CD14-positive monocyte (primary cell): Measurements from ENCODE around the gene BCDIN3D. TPM values are rescaled to one million over a fixed set of nuclear protein-coding genes. Genes with fewer than 3 reads are reported as not detected.

Source experiments
- DNase-seq, 3 donors: peaks; one replicate each; pipeline ENCODE4 v3.0.0-alpha.2; 2011 to 2022
- H2AFZ ChIP-seq: 2 replicates; pipeline ENCODE4 v1.6.0; 2012; ENCODE audit warnings: mild to moderate bottlenecking, low read depth, low read length, inconsistent platforms; ENCODE audit not compliant: insufficient read depth, poor library complexity, severe bottlenecking
- H3K27ac ChIP-seq, 2 donors: 1 replicate in 1 of 2; 2 replicates in 1 of 2; pipeline ENCODE4 v1.5.1; 2012 to 2013; ENCODE audit warnings: low read length in 2 of 2, control low read depth in 1 of 2, inconsistent platforms in 1 of 2, low read depth in 1 of 2, mild to moderate bottlenecking in 1 of 2
- H3K27me3 ChIP-seq, 2 donors: one replicate each; pipeline versions ENCODE4 v1.6.0 to v1.6.1; 2011 to 2013; ENCODE audit warnings: low read length in 2 of 2; ENCODE audit not compliant: control insufficient read depth in 2 of 2, insufficient read depth in 2 of 2
- H3K36me3 ChIP-seq, 2 donors: replicated peaks in 1 of 2; 1 replicate in 1 of 2; 2 replicates in 1 of 2; pipeline versions ENCODE4 v1.5.1 to v1.6.1; 2012 to 2013; ENCODE audit warnings: low read length in 2 of 2, control low read depth in 1 of 2, inconsistent platforms in 1 of 2, mild to moderate bottlenecking in 1 of 2; ENCODE audit not compliant: insufficient read depth in 2 of 2, control insufficient read depth in 1 of 2
- H3K4me1 ChIP-seq, 2 donors: 1 replicate in 1 of 2; 2 replicates in 1 of 2; pipeline versions ENCODE4 v1.5.1 to v1.6.1; 2012 to 2013; ENCODE audit warnings: low read length in 2 of 2, control low read depth in 1 of 2, inconsistent platforms in 1 of 2, mild to moderate bottlenecking in 1 of 2, moderate library complexity in 1 of 2; ENCODE audit not compliant: insufficient read depth in 2 of 2, control insufficient read depth in 1 of 2
- H3K4me2 ChIP-seq: replicated peaks from 2 replicates; pipeline ENCODE3; 2012; ENCODE audit warnings: low read length, moderate library complexity, mild to moderate bottlenecking; ENCODE audit not compliant: poor library complexity, severe bottlenecking; ENCODE audit errors: extremely low read depth
- H3K4me3 ChIP-seq, 3 experiments: fragments of 200-600 bp in 1 of 3; sonication (generic) in 1 of 3; replicated peaks in 1 of 3; 1 replicate in 2 of 3; 2 replicates in 1 of 3; pipeline ENCODE4 v1.5.1; 2011 to 2013; ENCODE audit warnings: low read length in 3 of 3, mild to moderate bottlenecking in 3 of 3, control low read depth in 2 of 3, low read depth in 2 of 3, inconsistent platforms in 1 of 3, moderate library complexity in 1 of 3
- H3K79me2 ChIP-seq: 2 replicates; pipeline ENCODE4 v1.6.0; 2012; ENCODE audit warnings: mild to moderate bottlenecking, control low read depth, inconsistent platforms, low read length, moderate library complexity; ENCODE audit not compliant: insufficient read depth
- H3K9ac ChIP-seq: 2 replicates; pipeline ENCODE4 v1.6.0; 2017; ENCODE audit warnings: low read length, mild to moderate bottlenecking; ENCODE audit not compliant: insufficient read depth, poor library complexity, severe bottlenecking
- H3K9me3 ChIP-seq, 2 donors: replicated peaks in 1 of 2; 1 replicate in 1 of 2; 2 replicates in 1 of 2; pipeline versions ENCODE4 v1.5.1 to v1.6.1; 2012 to 2013; ENCODE audit warnings: low read length in 2 of 2, control low read depth in 1 of 2; ENCODE audit not compliant: control insufficient read depth in 1 of 2, insufficient read depth in 1 of 2
- H4K20me1 ChIP-seq: 2 replicates; pipeline ENCODE4 v1.6.0; 2012; ENCODE audit warnings: mild to moderate bottlenecking, low read length, control low read depth, moderate library complexity; ENCODE audit not compliant: insufficient read depth
- H3K27ac Mint-ChIP-seq, 7 donors: one replicate each; pipeline ENCODE4 v1.8.0; 2020; ENCODE audit warnings: mild to moderate bottlenecking in 7 of 7, mixed read lengths in 7 of 7, moderate library complexity in 6 of 7, inconsistent platforms in 2 of 7
- H3K27me3 Mint-ChIP-seq, 3 donors: one replicate each; pipeline ENCODE4 v1.8.0; 2021 to 2022; ENCODE audit warnings: low read depth in 3 of 3, mild to moderate bottlenecking in 3 of 3, mixed read lengths in 3 of 3, moderate library complexity in 3 of 3, inconsistent platforms in 1 of 3
- H3K36me3 Mint-ChIP-seq, 2 donors: one replicate each; pipeline ENCODE4 v1.8.0; 2020; ENCODE audit warnings: mixed read lengths in 2 of 2, inconsistent platforms in 1 of 2, mild to moderate bottlenecking in 1 of 2
- H3K4me1 Mint-ChIP-seq: one replicate; pipeline ENCODE4 v1.8.0; 2020; ENCODE audit warnings: mild to moderate bottlenecking, mixed read lengths
- H3K4me3 Mint-ChIP-seq, 2 donors: one replicate each; pipeline ENCODE4 v1.8.0; 2020; ENCODE audit warnings: mild to moderate bottlenecking in 2 of 2, mixed read lengths in 2 of 2, moderate library complexity in 1 of 2
- H3K9me3 Mint-ChIP-seq, 7 donors: one replicate each; pipeline ENCODE4 v1.8.0; 2020 to 2022; ENCODE audit warnings: mixed read lengths in 7 of 7, mild to moderate bottlenecking in 6 of 7, moderate library complexity in 6 of 7, inconsistent platforms in 2 of 7
- WGBS: methylation state at CpG from one replicate; pipeline ENCODE4 v1.1.5; 2013; ENCODE audit warnings: missing lambda C conversion rate; ENCODE audit not compliant: insufficient coverage; 5-methylcytosine and 5-hydroxymethylcytosine counted together
- intact Hi-C, 2 donors: fragments of 100-400 bp; cut with micrococcal nuclease; formaldehyde crosslinking; loops; one replicate each; pipeline versions ENCODE4 v1.15.0 to v1.15.1; 2023
- polyA plus RNA-seq, 3 donors: library from polyadenylated mRNA; depleted of rRNA in 1 of 3; unstranded in 2 of 3; stranded (reverse) in 1 of 3; fragments of 300-500 nt in 2 of 3; fragments of >200 nt in 1 of 3; fragmentation: Illumina TruSeq in 2 of 3; gene quantifications; 1 replicate in 2 of 3; 2 replicates in 1 of 3; pipeline ENCODE4 v1.2.3, GENCODE V29; 2012 to 2021
- TF ChIP-seq, protein P1 (sequence below): fragments of 200-600 bp; IDR thresholded peaks from one replicate; pipeline ENCODE4 v1.8.0; 2022; ENCODE audit warnings: antibody characterized with exemption, mild to moderate bottlenecking

The BCDIN3D gene
- polyA plus RNA-seq, 3 donors, result 0.71 to 1.2 (median 1.0) TPM

DNA sequence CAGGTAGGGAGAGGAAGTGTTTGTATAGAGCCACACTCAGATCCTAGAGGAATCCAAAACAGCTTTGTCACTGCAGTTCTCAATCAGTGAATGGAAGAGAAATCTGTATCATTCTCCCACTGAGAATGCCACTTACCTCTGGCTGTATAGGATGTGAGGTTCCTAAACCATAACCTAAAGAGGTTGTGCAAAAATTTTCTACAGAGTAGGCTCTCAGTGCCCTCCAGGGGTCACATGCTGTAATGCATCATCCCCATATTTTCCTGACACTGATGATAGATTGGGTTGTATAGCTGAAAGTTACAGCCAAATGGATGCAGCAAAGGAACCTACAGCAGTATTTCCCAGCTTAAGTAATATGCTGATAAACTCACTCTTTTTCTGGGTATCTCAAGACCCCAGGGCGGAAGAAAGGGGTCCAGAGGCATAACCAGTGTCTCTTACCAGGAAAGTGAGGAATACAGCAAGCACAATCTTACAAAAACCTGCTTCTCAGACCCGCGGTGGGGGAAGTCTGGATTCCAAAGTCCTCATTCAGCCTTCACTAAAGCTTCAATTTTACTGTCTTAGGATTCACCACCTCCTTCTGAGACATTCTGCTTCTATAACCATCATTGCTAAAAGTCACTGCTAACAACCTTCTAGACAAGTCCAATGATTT lies 3.8 kb downstream of the BCDIN3D start:
- peaks cover 17 to 25% of the 10 kb centered on the region in 2 donors for H3K4me1 ChIP-seq
- peaks cover 4% of the 10 kb centered on the region for H3K79me2 ChIP-seq
- H3K27ac ChIP-seq, result no peak overlapping the region
- no peak overlapping the region for H2AFZ ChIP-seq
- H3K36me3 ChIP-seq, result no peaks in the 10 kb centered on the region
- TF ChIP-seq, protein P1, sequence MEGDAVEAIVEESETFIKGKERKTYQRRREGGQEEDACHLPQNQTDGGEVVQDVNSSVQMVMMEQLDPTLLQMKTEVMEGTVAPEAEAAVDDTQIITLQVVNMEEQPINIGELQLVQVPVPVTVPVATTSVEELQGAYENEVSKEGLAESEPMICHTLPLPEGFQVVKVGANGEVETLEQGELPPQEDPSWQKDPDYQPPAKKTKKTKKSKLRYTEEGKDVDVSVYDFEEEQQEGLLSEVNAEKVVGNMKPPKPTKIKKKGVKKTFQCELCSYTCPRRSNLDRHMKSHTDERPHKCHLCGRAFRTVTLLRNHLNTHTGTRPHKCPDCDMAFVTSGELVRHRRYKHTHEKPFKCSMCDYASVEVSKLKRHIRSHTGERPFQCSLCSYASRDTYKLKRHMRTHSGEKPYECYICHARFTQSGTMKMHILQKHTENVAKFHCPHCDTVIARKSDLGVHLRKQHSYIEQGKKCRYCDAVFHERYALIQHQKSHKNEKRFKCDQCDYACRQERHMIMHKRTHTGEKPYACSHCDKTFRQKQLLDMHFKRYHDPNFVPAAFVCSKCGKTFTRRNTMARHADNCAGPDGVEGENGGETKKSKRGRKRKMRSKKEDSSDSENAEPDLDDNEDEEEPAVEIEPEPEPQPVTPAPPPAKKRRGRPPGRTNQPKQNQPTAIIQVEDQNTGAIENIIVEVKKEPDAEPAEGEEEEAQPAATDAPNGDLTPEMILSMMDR, result peak; percentile 92
- no peaks in the 10 kb centered on the region for H3K9me3 ChIP-seq
- Mint-ChIP-seq H3K27ac (peak overlapping the region in 1 of 7 donors; percentile 74), H3K4me3 (no peak overlapping the region), H3K9me3 (peaks cover 0 to 3% (median 0%) of the 10 kb centered on the region in 7 donors), H3K36me3 (peaks cover 3 to 10% of the 10 kb centered on the region in 2 donors), H3K27me3 (no peaks in the 10 kb centered on the region), H3K4me1 (peaks cover 25% of the 10 kb centered on the region)
- no peak overlapping the region for H3K4me2 ChIP-seq
- intact Hi-C loops, result loop anchor here (2.0 to 10.0 kb wide), 3 partner anchors 60 to 204 kb away; no protein-coding TSS in a partner anchor
- H3K4me3 ChIP-seq, result no peak overlapping the region
- WGBS, result 65% methylated on average over 3 of the region's 3 CpGs
- H4K20me1 ChIP-seq, result peaks cover 4% of the 10 kb centered on the region
- no peak overlapping the region for H3K9ac ChIP-seq
- H3K27me3 ChIP-seq, result no peaks in the 10 kb centered on the region
- DNase-seq, result peak; percentile 41 to 72 (median 61)

DNA sequence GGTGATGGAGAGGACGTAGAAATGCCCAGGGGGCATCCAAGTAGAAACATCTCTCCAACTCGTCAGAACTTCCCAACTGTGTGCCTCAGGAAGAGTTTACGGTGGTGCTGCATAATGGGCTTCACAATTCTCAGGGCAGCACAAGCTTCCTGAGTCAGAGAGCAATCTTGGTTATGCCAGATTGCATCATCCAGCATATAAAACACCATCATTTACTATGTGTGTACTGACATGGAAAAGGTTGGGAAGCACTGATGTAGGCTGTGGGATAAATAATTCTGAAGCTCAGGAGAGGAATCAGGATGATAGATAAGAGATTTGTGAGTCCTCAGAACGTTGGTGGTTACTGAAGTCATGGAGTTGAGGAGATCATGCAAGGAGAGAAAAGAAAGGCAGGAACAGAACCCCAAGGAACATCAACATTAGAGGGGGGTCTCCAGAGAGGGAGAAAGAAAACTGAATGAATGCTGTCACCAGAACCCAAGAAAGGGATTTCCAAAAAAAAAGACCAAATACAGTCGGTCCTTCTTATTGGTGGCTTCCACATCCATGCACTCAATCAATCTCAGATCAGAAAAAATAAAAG lies 10.0 kb downstream of the BCDIN3D start:
- WGBS, result 83% methylated on average over 1 of the region's 5 CpGs
- no peak overlapping the region for H2AFZ ChIP-seq

More for the DNA sequence above, 10.0 kb downstream of the BCDIN3D start:
- Mint-ChIP-seq H3K27ac (peak overlapping the region in 1 of 7 donors; percentile 46), H3K36me3 (peaks cover 0 to 2% of the 10 kb centered on the region in 2 donors), H3K27me3 (peaks cover 0 to 2% (median 0%) of the 10 kb centered on the region in 3 donors), H3K9me3 (no peaks in the 10 kb centered on the region), H3K4me3 (no peak overlapping the region), H3K4me1 (peaks cover 14% of the 10 kb centered on the region)
- H4K20me1 ChIP-seq, result no peaks in the 10 kb centered on the region
- TF ChIP-seq, protein P1, result no peak
- H3K79me2 ChIP-seq, result peaks cover 3% of the 10 kb centered on the region
- no peak overlapping the region for H3K27ac ChIP-seq
- DNase-seq, result no peak
- intact Hi-C loops, result loop anchor here in 1 of 2 donors (10.0 kb wide), 1 partner anchor 198 kb away; no protein-coding TSS in a partner anchor
- H3K36me3 ChIP-seq, result no peaks in the 10 kb centered on the region
- H3K27me3 ChIP-seq, result no peaks in the 10 kb centered on the region
- H3K4me2 ChIP-seq, result no peak overlapping the region
- peaks cover 8 to 9% of the 10 kb centered on the region in 2 donors for H3K4me1 ChIP-seq
- H3K9me3 ChIP-seq, result no peaks in the 10 kb centered on the region
- H3K9ac ChIP-seq, result no peak overlapping the region
- no peak overlapping the region for H3K4me3 ChIP-seq
